Esophagus (tissue), 2 donors: Measurements from ENCODE around the gene ERVK3-1. TPM values are rescaled to one million over a fixed set of nuclear protein-coding genes. Genes with fewer than 3 reads are reported as not detected.
A peak's percentile ranks its signal among the peaks of the same experiment; 100 is the strongest.
"Not testable (repeated sequence)": the region's sequence is repeated elsewhere in the genome, so short reads cannot be mapped to it uniquely, and the experiment has no call there.

Experiments
- H3K27ac ChIP-seq, 2 donors: one replicate each; pipeline ENCODE4 v1.5.1; 2013; ENCODE audit warnings: low read depth in 2 of 2, mild to moderate bottlenecking in 2 of 2, inconsistent platforms in 1 of 2, low read length in 1 of 2, moderate library complexity in 1 of 2
- H3K27me3 ChIP-seq, 2 donors: one replicate each; pipeline ENCODE4 v1.6.1; 2013; ENCODE audit warnings: low read length in 2 of 2, control low read depth in 1 of 2, mild to moderate bottlenecking in 1 of 2; ENCODE audit not compliant: insufficient read depth in 2 of 2, control insufficient read depth in 1 of 2
- H3K36me3 ChIP-seq, 2 donors: one replicate each; pipeline ENCODE4 v1.6.1; 2013; ENCODE audit warnings: low read length in 1 of 2; ENCODE audit not compliant: control insufficient read depth in 2 of 2, insufficient read depth in 2 of 2
- H3K4me1 ChIP-seq, 2 donors: one replicate each; pipeline ENCODE4 v1.6.1; 2013; ENCODE audit warnings: low read length in 1 of 2; ENCODE audit not compliant: control insufficient read depth in 2 of 2, insufficient read depth in 2 of 2
- H3K4me3 ChIP-seq, 2 donors: one replicate each; pipeline ENCODE4 v1.5.1; 2013; ENCODE audit warnings: low read length in 2 of 2, mild to moderate bottlenecking in 2 of 2, low read depth in 1 of 2, moderate library complexity in 1 of 2
- H3K9me3 ChIP-seq, 2 donors: one replicate each; pipeline ENCODE4 v1.6.1; 2013; ENCODE audit warnings: mild to moderate bottlenecking in 2 of 2, low read depth in 1 of 2, low read length in 1 of 2, moderate library complexity in 1 of 2; ENCODE audit not compliant: control insufficient read depth in 2 of 2, insufficient read depth in 1 of 2
- WGBS, 2 donors: extraction: QIAGEN DNeasy Blood & Tissue Kit; methylation state at CpG; one replicate each; pipeline ENCODE4 v1.1.7; 2013; 5-methylcytosine and 5-hydroxymethylcytosine counted together
- polyA plus RNA-seq, 2 donors: library from polyadenylated mRNA; stranded (reverse); fragments of 200-250 nt; gene quantifications; one replicate each; pipeline ENCODE4 v1.2.3, GENCODE V29; 2013
- donor health status: healthy with polysubstance abuse.
- donor health status: Bipolar disorder and iron deficiency.

ERVK3-1 gene, protein sequence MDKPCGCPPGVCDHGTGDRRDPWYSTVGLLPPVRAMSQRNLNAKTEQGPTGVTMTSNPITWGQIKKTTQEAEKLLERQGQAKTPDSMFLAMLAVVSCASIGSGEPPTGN
- 10 to 100 TPM; 15.2 to 23.1 TPM for polyA plus RNA-seq

DNA sequence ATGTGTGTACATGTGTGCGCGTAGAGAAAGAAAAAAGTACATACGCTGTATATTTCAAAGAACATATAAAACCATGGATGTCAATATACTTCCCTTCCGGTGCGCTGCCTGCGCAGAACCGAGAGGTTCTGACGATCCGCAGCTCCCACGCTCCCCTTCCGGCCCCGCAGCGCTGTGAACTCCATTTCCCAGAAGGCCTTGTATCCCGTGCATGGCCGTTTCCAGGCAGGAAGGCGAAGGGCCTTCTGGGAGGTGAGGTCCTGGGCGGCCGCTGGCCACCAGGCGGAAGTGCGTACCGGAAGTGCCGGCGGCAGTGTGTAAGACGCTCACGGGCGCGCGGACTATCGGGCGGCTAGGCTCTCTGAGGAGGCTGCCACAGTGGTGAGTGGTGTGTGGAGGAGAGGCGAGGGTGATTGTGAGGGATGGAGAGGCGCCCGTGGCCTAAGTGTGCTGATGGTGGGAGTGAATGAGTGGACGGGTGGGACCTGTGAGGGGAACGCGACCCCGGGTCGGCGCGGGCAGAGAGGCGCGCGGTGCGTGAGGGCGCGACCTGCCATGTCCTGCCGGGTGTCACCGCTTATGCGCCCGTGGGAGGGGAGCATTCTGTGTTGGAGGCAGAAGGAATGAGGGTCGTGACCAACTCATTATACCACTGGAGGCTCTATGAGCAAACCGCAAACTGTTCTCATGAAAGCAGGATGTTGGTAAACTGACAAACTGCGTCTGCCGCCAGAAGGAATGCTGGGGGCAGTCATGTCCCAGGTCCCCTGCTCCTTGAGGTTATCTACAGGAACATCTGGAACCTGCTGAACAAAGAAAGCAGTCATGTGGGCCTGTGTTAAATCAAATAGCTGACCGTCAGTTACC, at the start of gene ERVK3-1:
TSS of gene ERVK3-1 (plus strand) at position 313 of the 867 bp plus-strand sequence. CDS start 6,792 bp downstream, outside the sequence.
- Histone ChIP-seq H3K4me3 (peak within 1 kb of the TSS; percentile 84 to 99), H3K4me1 (peaks cover 0 to 3% of the 10 kb centered on the region in 2 donors), H3K27me3 (no peaks in the 10 kb centered on the region), H3K36me3 (peaks cover 6 to 15% of the 10 kb centered on the region in 2 donors), H3K27ac (peak within 1 kb of the TSS; percentile 67 to 96), H3K9me3 (peaks cover 0 to 2% of the 10 kb centered on the region in 2 donors)
- 1% methylated on average over 55 of the region's 55 CpGs for WGBS, 2 donors

DNA sequence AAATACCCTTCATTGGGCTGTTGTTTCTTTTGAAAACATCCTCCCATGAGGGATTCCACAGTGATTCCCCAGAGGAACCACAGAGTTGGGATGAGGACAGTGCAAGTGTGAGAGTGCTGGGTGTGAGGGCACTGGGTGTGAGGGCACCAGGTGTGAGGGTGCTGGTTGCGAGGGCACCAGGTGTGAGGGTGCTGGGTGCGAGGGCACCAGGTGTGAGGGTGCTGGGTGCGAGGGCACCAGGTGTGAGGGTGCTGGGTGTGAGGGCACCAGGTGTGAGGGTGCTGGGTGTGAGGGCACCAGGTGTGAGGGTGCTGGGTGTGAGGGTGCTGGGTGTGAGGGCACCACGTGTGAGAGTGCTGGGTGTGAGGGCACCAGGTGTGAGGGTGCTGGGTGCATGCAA, 46.9 kb upstream of the ERVK3-1 start:
- not testable (repeated sequence) for H3K4me3 ChIP-seq, H3K27ac ChIP-seq, H3K4me1 ChIP-seq, H3K27me3 ChIP-seq
- H3K36me3 ChIP-seq: peaks cover 21 to 36% of the 10 kb centered on the region in 2 donors
- 89 to 92% methylated on average over 4 of the region's 4 CpGs for WGBS, 2 donors
- peaks cover 51 to 73% of the 10 kb centered on the region in 2 donors for H3K9me3 ChIP-seq

DNA sequence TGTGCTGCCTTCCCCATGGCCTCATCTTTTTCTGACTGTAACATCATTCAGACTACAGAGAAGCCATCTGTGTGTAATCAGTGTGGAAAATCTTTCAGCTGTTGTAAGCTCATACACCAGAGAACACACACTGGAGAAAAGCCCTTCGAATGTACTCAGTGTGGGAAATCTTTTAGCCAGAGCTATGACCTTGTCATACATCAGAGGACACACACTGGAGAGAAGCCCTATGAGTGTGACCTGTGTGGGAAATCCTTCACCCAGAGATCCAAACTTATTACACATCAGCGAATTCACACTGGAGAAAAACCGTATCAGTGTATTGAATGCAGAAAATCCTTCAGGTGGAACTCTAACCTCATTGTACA, 43.6 kb upstream of the ERVK3-1 start:
- Histone ChIP-seq H3K4me1 (no peaks in the 10 kb centered on the region), H3K27ac (no peak overlapping the region), H3K4me3 (no peak overlapping the region), H3K36me3 (peaks cover 17 to 23% of the 10 kb centered on the region in 2 donors), H3K9me3 (peaks cover 54 to 77% of the 10 kb centered on the region in 2 donors), H3K27me3 (peaks cover 0 to 4% of the 10 kb centered on the region in 2 donors)
- 96 to 97% methylated on average over 3 of the region's 3 CpGs for WGBS, 2 donors

DNA sequence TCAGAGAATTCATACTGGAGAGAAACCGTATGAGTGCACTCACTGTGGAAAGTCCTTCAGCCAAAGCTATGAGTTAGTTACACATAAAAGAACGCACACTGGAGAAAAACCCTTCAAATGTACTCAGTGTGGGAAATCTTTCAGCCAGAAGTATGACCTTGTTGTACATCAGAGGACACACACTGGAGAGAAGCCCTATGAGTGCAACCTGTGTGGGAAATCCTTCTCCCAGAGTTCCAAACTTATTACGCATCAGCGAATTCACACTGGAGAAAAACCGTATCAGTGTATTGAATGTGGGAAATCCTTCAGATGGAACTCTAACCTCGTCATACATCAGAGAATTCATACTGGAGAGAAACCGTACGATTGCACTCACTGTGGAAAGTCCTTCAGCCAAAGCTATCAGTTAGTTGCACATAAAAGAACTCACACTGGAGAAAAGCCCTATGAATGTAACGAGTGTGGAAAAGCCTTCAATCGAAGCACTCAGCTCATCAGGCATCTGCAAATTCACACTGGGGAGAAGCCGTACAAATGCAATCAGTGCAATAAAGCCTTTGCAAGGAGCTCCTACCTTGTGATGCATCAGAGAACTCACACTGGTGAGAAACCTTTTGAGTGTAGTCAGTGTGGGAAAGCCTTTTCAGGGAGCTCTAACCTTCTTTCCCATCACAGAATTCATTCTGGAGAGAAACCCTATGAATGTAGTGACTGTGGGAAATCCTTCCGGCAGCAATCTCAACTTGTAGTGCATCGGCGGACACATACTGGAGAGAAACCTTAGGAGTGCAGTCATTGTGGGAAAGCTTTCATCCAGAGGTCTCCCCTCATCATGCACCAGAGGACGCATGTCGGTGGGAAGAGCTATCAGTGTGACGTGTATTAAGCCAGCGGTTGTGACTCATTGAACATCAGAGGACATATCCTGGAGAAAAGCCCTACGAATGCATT, 42.9 kb upstream of the ERVK3-1 start:
- H3K27me3 ChIP-seq: peaks cover 0 to 4% of the 10 kb centered on the region in 2 donors
- peaks cover 51 to 75% of the 10 kb centered on the region in 2 donors for H3K9me3 ChIP-seq
- H3K4me1 ChIP-seq: no peaks in the 10 kb centered on the region
- no peak overlapping the region for H3K4me3 ChIP-seq
- H3K27ac ChIP-seq: no peak overlapping the region
- 98% methylated on average over 19 of the region's 19 CpGs for WGBS, 2 donors
- peaks cover 17 to 23% of the 10 kb centered on the region in 2 donors for H3K36me3 ChIP-seq

DNA sequence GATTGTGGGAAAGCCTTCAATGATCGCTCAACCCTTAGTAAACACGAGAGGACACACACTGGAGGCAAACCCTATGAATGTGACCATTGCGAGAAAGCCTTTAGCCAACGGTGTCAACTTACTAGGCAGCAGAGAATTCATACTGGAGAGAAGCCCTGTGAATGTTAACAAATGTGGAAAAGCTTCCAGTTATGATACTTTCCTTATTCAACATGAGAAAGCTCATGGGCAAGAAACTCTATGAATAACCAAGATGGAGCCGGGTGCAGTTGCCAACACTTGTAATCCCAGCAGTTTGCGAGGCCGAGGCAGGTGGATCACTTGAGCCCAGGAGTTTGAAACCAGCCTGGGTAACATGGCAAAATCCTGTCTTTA, 42.3 kb upstream of the ERVK3-1 start:
- Histone ChIP-seq H3K27ac (no peak overlapping the region), H3K4me3 (no peak overlapping the region)

DNA sequence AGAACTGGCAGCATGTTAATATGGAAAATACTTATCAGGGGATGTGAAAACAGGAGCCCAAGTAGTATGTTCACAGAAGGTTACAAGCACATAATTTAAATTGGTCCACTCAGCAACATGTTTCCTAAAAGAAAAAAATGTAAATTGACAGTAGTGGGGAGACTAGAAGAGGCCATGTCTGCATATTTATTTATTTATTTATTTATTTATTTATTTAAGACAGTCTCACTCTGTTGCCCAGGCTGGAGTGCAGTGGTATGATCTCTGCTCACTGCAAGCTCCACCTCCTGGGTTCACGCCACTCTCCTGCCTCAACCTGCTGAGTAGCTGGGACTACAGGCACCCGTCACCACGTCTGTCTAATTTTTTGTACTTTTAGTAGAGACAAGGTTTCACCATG, 40.1 kb upstream of the ERVK3-1 start:
- WGBS, 2 donors: 97 to 100% methylated on average over 3 of the region's 3 CpGs
- Histone ChIP-seq H3K36me3 (peaks cover 0 to 13% of the 10 kb centered on the region in 2 donors), H3K4me1 (no peaks in the 10 kb centered on the region), H3K4me3 (no peak overlapping the region), H3K27me3 (peaks cover 0 to 4% of the 10 kb centered on the region in 2 donors), H3K27ac (no peak overlapping the region), H3K9me3 (peaks cover 29 to 63% of the 10 kb centered on the region in 2 donors)

More for the DNA sequence above, 42.3 kb upstream of the ERVK3-1 start:
- H3K27me3 ChIP-seq: peaks cover 0 to 4% of the 10 kb centered on the region in 2 donors
- H3K4me1 ChIP-seq: no peaks in the 10 kb centered on the region
- H3K36me3 ChIP-seq: peaks cover 11 to 20% of the 10 kb centered on the region in 2 donors
- H3K9me3 ChIP-seq: peaks cover 44 to 72% of the 10 kb centered on the region in 2 donors
- WGBS, 2 donors: 98 to 99% methylated on average over 7 of the region's 7 CpGs

DNA sequence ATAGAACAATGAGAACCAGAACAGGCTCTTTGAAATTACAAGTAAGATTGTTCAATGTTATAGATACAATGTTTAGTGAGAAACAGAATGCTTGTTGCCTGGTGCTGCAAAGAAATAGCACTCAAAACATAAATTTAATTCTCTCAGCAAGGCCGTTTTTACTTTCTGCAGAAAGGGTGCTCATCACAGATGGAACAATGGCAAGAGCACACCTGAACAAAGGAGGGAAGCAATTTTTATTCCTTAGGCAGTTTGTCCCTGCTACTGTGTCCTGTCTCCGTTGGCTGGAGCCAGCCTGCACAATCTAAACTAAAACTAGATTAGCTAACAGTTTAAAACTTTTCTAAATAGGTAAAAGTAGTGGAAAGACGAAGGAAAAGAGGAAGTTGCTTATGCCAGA, 36.8 kb upstream of the ERVK3-1 start:
- no peaks in the 10 kb centered on the region for H3K4me1 ChIP-seq
- no peak overlapping the region for H3K27ac ChIP-seq
- peaks cover 0 to under 1% of the 10 kb centered on the region in 2 donors for H3K27me3 ChIP-seq
- peaks cover 0 to 5% of the 10 kb centered on the region in 2 donors for H3K36me3 ChIP-seq
- 92 to 94% methylated on average over 3 of the region's 3 CpGs for WGBS, 2 donors
- no peak overlapping the region for H3K4me3 ChIP-seq
- H3K9me3 ChIP-seq: peaks cover 18 to 50% of the 10 kb centered on the region in 2 donors

DNA sequence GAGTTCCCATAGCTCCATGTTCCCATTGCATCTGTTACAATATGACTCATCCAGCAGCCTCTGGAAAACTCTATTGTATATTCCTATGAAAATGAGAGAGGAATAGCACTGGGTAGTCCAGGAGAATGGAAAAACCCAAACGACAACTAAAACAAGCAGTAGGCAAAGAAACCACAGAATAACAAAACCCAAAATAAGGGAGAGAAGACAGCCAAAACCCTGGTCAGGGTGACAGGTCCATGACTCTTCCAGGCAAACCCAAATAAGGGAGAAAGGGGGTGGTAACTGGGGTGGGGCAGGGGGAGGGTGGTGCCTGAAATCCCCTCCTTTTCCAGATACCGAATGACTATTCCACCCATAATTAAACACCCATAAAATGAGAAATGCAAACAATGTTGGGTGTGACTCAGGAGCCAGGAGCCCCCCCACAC, 30.4 kb upstream of the ERVK3-1 start:
- H3K4me3 ChIP-seq: no peak overlapping the region
- peaks cover 0 to 7% of the 10 kb centered on the region in 2 donors for H3K4me1 ChIP-seq
- no peak overlapping the region for H3K27ac ChIP-seq
- H3K27me3 ChIP-seq: no peaks in the 10 kb centered on the region
- 78 to 86% methylated on average over 2 of the region's 2 CpGs for WGBS, 2 donors
- peaks cover 0 to 5% of the 10 kb centered on the region in 2 donors for H3K36me3 ChIP-seq
- peaks cover 6 to 21% of the 10 kb centered on the region in 2 donors for H3K9me3 ChIP-seq

DNA sequence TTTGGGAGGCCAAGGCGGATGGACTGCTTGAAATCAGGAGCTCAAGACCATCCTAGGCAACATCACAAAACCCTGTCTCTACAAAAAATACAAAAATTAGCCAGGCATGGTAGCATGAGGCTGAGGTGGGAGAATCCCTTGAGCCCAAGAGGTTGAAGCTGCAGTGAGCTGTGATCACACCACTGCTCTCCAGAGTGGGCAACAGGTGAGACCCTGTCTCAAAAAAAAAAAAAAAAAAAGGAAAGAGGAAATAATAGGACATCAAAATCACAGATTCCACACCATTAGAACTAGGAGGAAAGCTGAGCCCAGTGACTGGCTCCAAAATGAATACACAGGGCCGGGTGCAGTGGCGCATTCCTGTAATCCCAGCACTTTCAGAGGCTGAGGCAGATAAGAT, 29.6 kb upstream of the ERVK3-1 start:
- H3K4me3 ChIP-seq: no peak overlapping the region
- peaks cover 4 to 11% of the 10 kb centered on the region in 2 donors for H3K4me1 ChIP-seq
- H3K27ac ChIP-seq: no peak overlapping the region
- no peaks in the 10 kb centered on the region for H3K27me3 ChIP-seq
- 98 to 100% methylated on average over 3 of the region's 3 CpGs for WGBS, 2 donors
- peaks cover 6 to 21% of the 10 kb centered on the region in 2 donors for H3K9me3 ChIP-seq
- peaks cover 0 to 5% of the 10 kb centered on the region in 2 donors for H3K36me3 ChIP-seq
